Prostate gland (tissue), 2 donors: Measurements from ENCODE around the gene GMIP. TPM values are rescaled to one million over a fixed set of nuclear protein-coding genes. Genes with fewer than 3 reads are reported as not detected.
"Not testable (repeated sequence)": the region's sequence is repeated elsewhere in the genome, so short reads cannot be mapped to it uniquely, and the experiment has no call there.

Experiments
- DNase-seq: peaks from one replicate; pipeline ENCODE4 v3.0.0-alpha.2; 2019; ENCODE audit warnings: low spot score
- H3K27ac ChIP-seq, 2 donors: fragments of 200-600 bp; sonication (generic); 2 replicates each; pipeline ENCODE4 v1.5.1; 2017 to 2019
- H3K27me3 ChIP-seq: fragments of 200-600 bp; sonication (generic); replicated peaks from 2 replicates; pipeline ENCODE4 v1.5.1; 2019; ENCODE audit not compliant: insufficient read depth
- H3K36me3 ChIP-seq, 2 donors: fragments of 200-600 bp; sonication (generic); 1 replicate in 1 of 2; 2 replicates in 1 of 2; pipeline versions ENCODE4 v1.5.1 to v1.8.1; 2017 to 2019
- H3K4me1 ChIP-seq: fragments of 200-600 bp; sonication (generic); replicated peaks from 2 replicates; pipeline ENCODE4 v1.5.1; 2019
- H3K4me3 ChIP-seq, 2 donors: fragments of 200-600 bp; sonication (generic); 2 replicates each; pipeline ENCODE4 v1.5.1; 2017 to 2019
- H3K9me3 ChIP-seq: fragments of 200-600 bp; sonication (generic); 2 replicates; pipeline ENCODE4 v1.5.1; 2017
- CTCF ChIP-seq, 4 experiments: fragments of 200-600 bp in 2 of 4; fragments of 450-650 bp in 2 of 4; sonication (generic) in 2 of 4; IDR thresholded peaks; 1 replicate in 3 of 4; 2 replicates in 1 of 4; pipeline ENCODE4 v1.5.1; 2016 to 2019; ENCODE audit warnings: antibody characterized with exemption in 4 of 4, mild to moderate bottlenecking in 2 of 4, moderate library complexity in 2 of 4
- POLR2A ChIP-seq: fragments of 450-650 bp; IDR thresholded peaks from one replicate; pipeline ENCODE4 v1.6.1; 2016; ENCODE audit warnings: antibody characterized with exemption, mild to moderate bottlenecking
- POLR2AphosphoS5 ChIP-seq: sonication (generic); formaldehyde crosslinking; IDR thresholded peaks from one replicate; pipeline ENCODE4 v1.6.1; 2017; ENCODE audit warnings: antibody characterized with exemption
- WGBS: methylation state at CpG from one replicate; pipeline ENCODE4 v1.1.5; 2018; 5-methylcytosine and 5-hydroxymethylcytosine counted together
- intact Hi-C: fragments of 100-400 bp; cut with DNase I; formaldehyde crosslinking; loops from one replicate; pipeline ENCODE4 v1.14.2; 2022
- total RNA-seq, 2 donors: library from RNA; depleted of rRNA; stranded (reverse); fragments of >200 nt; gene quantifications; one replicate each; pipeline ENCODE4 v1.1.0, GENCODE V29; 2016

Gene GMIP
- total RNA-seq = 10 to 100 TPM; 10.2 to 11.6 TPM

- H3K27ac ChIP-seq = peak within 1 kb of the TSS; percentile 51 to 58
- H3K4me3 ChIP-seq = peak within 1 kb of the TSS; percentile 62 to 72
- H3K36me3 ChIP-seq = peaks cover 9 to 28% of the 10 kb centered on the region in 2 donors
- TF ChIP-seq CTCF (IDR thresholded peaks at IDR 0.05) = peak; percentile 82 to 92 (median 89)
- peak; percentile 66 for TF ChIP-seq POLR2A
- no peak for TF ChIP-seq POLR2AphosphoS5
- 1% methylated on average over 26 of the region's 50 CpGs for WGBS
- H3K27me3 ChIP-seq = no peaks in the 10 kb centered on the region
- H3K9me3 ChIP-seq = no peaks in the 10 kb centered on the region
- intact Hi-C loops = loop anchor here (2.0 kb wide), 1 partner anchor 111 kb away; no protein-coding TSS in a partner anchor
- no peaks in the 10 kb centered on the region for H3K4me1 ChIP-seq
- peak; percentile 66 for DNase-seq
These were observed at the start of gene GMIP for GRCh38 chr19:19643158-19644053. Gene GMIP (minus strand): TSS chr19:19643657. CDS start chr19:19643529, 128 bp downstream.

GRCh38 chr19:19691683-19692082 is 48.2 kb upstream of the GMIP start:
- H3K27me3 ChIP-seq = no peaks in the 10 kb centered on the region
- no peaks in the 10 kb centered on the region for H3K36me3 ChIP-seq
- H3K4me1 ChIP-seq = no peaks in the 10 kb centered on the region
- DNase-seq = no peak
- H3K9me3 ChIP-seq = no peaks in the 10 kb centered on the region
- TF ChIP-seq POLR2A (no peak), POLR2AphosphoS5 (no peak), CTCF (IDR thresholded peaks at IDR 0.05) (no peak)
- no peak overlapping the region for H3K4me3 ChIP-seq
- intact Hi-C loops = no loop called here
- WGBS = 87% methylated on average over 10 of the region's 10 CpGs
- no peak overlapping the region for H3K27ac ChIP-seq

DNA sequence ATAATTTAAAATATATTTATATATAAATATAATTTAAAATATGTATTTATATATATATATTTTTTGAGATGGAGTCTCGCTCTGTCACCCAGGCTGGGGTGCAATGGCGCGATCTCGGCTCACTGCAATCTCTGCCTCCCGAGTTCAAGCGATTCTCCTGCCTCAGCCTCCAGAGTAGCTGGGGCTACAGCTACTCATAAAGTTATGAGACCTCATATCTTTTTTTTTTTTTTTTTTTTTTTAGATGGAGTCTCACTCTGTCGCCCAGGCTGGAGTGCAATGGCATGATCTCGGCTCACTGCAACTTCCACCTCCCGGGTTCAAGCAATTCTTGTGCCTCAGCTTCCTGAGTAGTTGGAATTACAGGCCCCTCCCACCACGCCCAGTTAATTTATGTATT is 45.6 kb upstream of the GMIP start:
- H3K4me3 ChIP-seq, H3K27ac ChIP-seq, H3K4me1 ChIP-seq, H3K9me3 ChIP-seq, DNase-seq, H3K27me3 ChIP-seq, H3K36me3 ChIP-seq, intact Hi-C loops: not testable (repeated sequence)
- 98% methylated on average over 10 of the region's 10 CpGs for WGBS

DNA sequence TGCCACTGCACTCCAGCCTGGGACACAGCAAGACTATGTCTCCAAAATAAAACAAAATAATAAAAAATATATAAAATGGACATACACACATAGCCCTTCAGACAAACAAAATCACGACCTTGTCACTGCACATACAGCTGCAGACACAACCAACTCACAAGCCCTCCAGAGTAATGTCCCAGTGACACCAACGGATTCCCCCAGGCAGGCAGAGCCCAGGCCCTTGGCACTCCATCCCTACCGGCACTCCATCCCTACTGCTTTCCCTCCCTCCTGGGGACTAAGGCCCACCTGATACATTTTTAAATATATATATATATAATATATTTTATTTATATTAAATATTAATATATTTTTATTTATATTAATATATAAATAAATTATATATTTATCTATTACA is 43.6 kb upstream of the GMIP start:
- intact Hi-C loops = no loop called here
- H3K9me3 ChIP-seq = no peaks in the 10 kb centered on the region
- H3K27me3 ChIP-seq = no peaks in the 10 kb centered on the region
- H3K27ac ChIP-seq = no peak overlapping the region
- no peak for DNase-seq
- no peaks in the 10 kb centered on the region for H3K36me3 ChIP-seq
- no peaks in the 10 kb centered on the region for H3K4me1 ChIP-seq
- H3K4me3 ChIP-seq = no peak overlapping the region
- no peak for TF ChIP-seq POLR2AphosphoS5
- no peak for TF ChIP-seq POLR2A
- no peak for TF ChIP-seq CTCF (IDR thresholded peaks at IDR 0.05)
- WGBS = 92% methylated on average over 3 of the region's 3 CpGs

- WGBS = 96% methylated on average over 6 of the region's 6 CpGs
These were observed 43.1 kb upstream of the GMIP start for GRCh38 chr19:19686580-19686979.

GRCh38 chr19:19686119-19686518 is 42.7 kb upstream of the GMIP start:
- DNase-seq, intact Hi-C loops, H3K9me3 ChIP-seq, H3K27me3 ChIP-seq, H3K4me3 ChIP-seq, H3K27ac ChIP-seq, H3K4me1 ChIP-seq, H3K36me3 ChIP-seq: not testable (repeated sequence)
- 94% methylated on average over 15 of the region's 15 CpGs for WGBS

More at GRCh38 chr19:19686580-19686979, 43.1 kb upstream of the GMIP start:
- no peaks in the 10 kb centered on the region for H3K9me3 ChIP-seq
- TF ChIP-seq POLR2A (no peak), POLR2AphosphoS5 (no peak), CTCF (IDR thresholded peaks at IDR 0.05) (no peak)
- intact Hi-C loops = no loop called here
- no peak for DNase-seq
- no peak overlapping the region for H3K27ac ChIP-seq
- no peaks in the 10 kb centered on the region for H3K4me1 ChIP-seq
- H3K27me3 ChIP-seq = no peaks in the 10 kb centered on the region
- H3K4me3 ChIP-seq = no peak overlapping the region
- H3K36me3 ChIP-seq = no peaks in the 10 kb centered on the region
